PC-3 (cell line): Measurements from ENCODE around the gene ABCA12. TPM values are rescaled to one million over a fixed set of nuclear protein-coding genes. Genes with fewer than 3 reads are reported as not detected.

ENCODE experiments used
- ATAC-seq: fragments of 200-7000 bp; cut with Tn5 transposase; 2 replicates; pipeline ENCODE4 v1.9.1; 2020; ENCODE audit warnings: mild to moderate bottlenecking, moderate library complexity
- BruUV-seq: library from RNA; stranded (reverse); fragments of 400-500 nt; replicated peaks from 2 replicates; lab custom pipeline; 2021; lab: Mats Ljungman, UMichigan
- CTCF ChIA-PET: fragments of 300-600 bp; sonication (Branson Sonifier 250); formaldehyde crosslinking; loops from one replicate; lab custom pipeline; 2022; ENCODE audit warnings: antibody characterized with exemption; lab: Charles Lee
- POLR2A ChIA-PET: fragments of 300-600 bp; sonication (Branson Sonifier 250); formaldehyde crosslinking; loops from one replicate; lab custom pipeline; 2022; ENCODE audit warnings: antibody characterized with exemption; ENCODE audit not compliant: unreplicated experiment; lab: Charles Lee
- DNase-seq: peaks from one replicate; pipeline ENCODE4 v3.0.0-alpha.2; 2015
- H2AFZ ChIP-seq: fragments of 300-600 bp; sonication (generic); 2 replicates; pipeline ENCODE4 v1.6.0; 2016; ENCODE audit warnings: antibody characterized with exemption, low read length
- H3F3A ChIP-seq: fragments of 300-600 bp; sonication (generic); one replicate; pipeline ENCODE4 v1.6.0; 2017; ENCODE audit warnings: antibody characterized with exemption, low read length, control low read depth, mild to moderate bottlenecking; ENCODE audit not compliant: unreplicated experiment
- H3K27ac ChIP-seq: fragments of 300-600 bp; sonication (generic); 2 replicates; pipeline ENCODE4 v1.5.1; 2016; ENCODE audit warnings: mild to moderate bottlenecking, low read length
- H3K27me3 ChIP-seq: fragments of 300-600 bp; sonication (generic); 2 replicates; pipeline ENCODE4 v1.6.1; 2016; ENCODE audit warnings: low read length, mixed read lengths
- H3K36me3 ChIP-seq: fragments of 300-600 bp; sonication (generic); 2 replicates; pipeline ENCODE4 v1.6.1; 2016; ENCODE audit warnings: low read depth, mixed run types, low read length, mixed read lengths
- H3K4me1 ChIP-seq: fragments of 300-600 bp; sonication (generic); 2 replicates; pipeline ENCODE4 v1.5.1; 2016; ENCODE audit warnings: low read length; ENCODE audit not compliant: insufficient read depth
- H3K4me2 ChIP-seq: fragments of 300-600 bp; sonication (generic); 2 replicates; pipeline ENCODE4 v1.6.0; 2016; ENCODE audit warnings: low read length
- H3K4me3 ChIP-seq: fragments of 300-600 bp; sonication (generic); 2 replicates; pipeline ENCODE4 v1.5.1; 2016; ENCODE audit warnings: mild to moderate bottlenecking, low read length, mixed read lengths
- H3K79me2 ChIP-seq: fragments of 300-600 bp; sonication (generic); 2 replicates; pipeline ENCODE4 v1.6.1; 2017; ENCODE audit warnings: low read length, mixed read lengths
- H3K9ac ChIP-seq: fragments of 300-600 bp; sonication (generic); 2 replicates; pipeline ENCODE4 v1.6.0; 2016; ENCODE audit warnings: mild to moderate bottlenecking, low read length
- H3K9me2 ChIP-seq: fragments of 300-600 bp; sonication (generic); replicated peaks from 2 replicates; pipeline ENCODE4 v1.6.1; 2016; ENCODE audit warnings: mixed run types, low read length, mixed read lengths
- H3K9me3 ChIP-seq: fragments of 300-600 bp; sonication (generic); 2 replicates; pipeline ENCODE4 v1.6.1; 2016; ENCODE audit warnings: low read length, mixed read lengths
- H4K20me1 ChIP-seq: fragments of 300-600 bp; sonication (generic); 2 replicates; pipeline ENCODE4 v1.6.1; 2016; ENCODE audit warnings: low read length, mixed read lengths
- CTCF ChIP-seq: fragments of 300-600 bp; sonication (generic); conservative IDR thresholded peaks from 2 replicates; pipeline ENCODE4 v1.5.1; 2017; ENCODE audit warnings: antibody characterized with exemption, low read depth, mild to moderate bottlenecking, low read length
- EZH2 ChIP-seq: fragments of 300-600 bp; sonication (generic); IDR thresholded peaks from one replicate; pipeline ENCODE4 v1.6.1; 2017; ENCODE audit warnings: antibody characterized with exemption, mild to moderate bottlenecking, low read length; ENCODE audit not compliant: unreplicated experiment
- EZH2phosphoT487 ChIP-seq: fragments of 300-600 bp; sonication (generic); IDR thresholded peaks from 2 replicates; pipeline ENCODE4 v1.6.1; 2018; ENCODE audit warnings: mild to moderate bottlenecking, antibody characterized with exemption, low read length, borderline replicate concordance
- intact Hi-C: fragments of 100-400 bp; cut with micrococcal nuclease; formaldehyde crosslinking; loops from 2 replicates; pipeline ENCODE4 v1.9.0; 2023
- total RNA-seq: library from RNA; depleted of rRNA; stranded (reverse); fragments of >200 nt; gene quantifications from 2 replicates; pipeline ENCODE4 v1.2.3, GENCODE V29; 2014

Gene ABCA12
- total RNA-seq, 1 experiment from 2014 or later, result not detected

- Histone ChIP-seq H4K20me1 (no peaks in the 10 kb centered on the region), H3K27me3 (no peaks in the 10 kb centered on the region), H3K9me2 (no peaks in the 10 kb centered on the region), H3K36me3 (no peaks in the 10 kb centered on the region), H3F3A (no peaks in the 10 kb centered on the region), H2AFZ (no peak overlapping the region), H3K4me2 (no peak overlapping the region), H3K4me3 (no peak overlapping the region), H3K9ac (no peak overlapping the region), H3K79me2 (no peaks in the 10 kb centered on the region), H3K9me3 (no peaks in the 10 kb centered on the region), H3K4me1 (no peaks in the 10 kb centered on the region), H3K27ac (no peak overlapping the region)
- DNase-seq (peak; percentile 13), ATAC-seq (0 out of 2 replicates have a peak, but pooled peaks have one; percentile 29)
- POLR2A ChIA-PET, result interaction anchor here (0.7 kb wide), 1 partner anchor 132 kb away, joined by 3 read pairs; no protein-coding TSS in a partner anchor
- no peak for TF ChIP-seq EZH2
- no peak for TF ChIP-seq CTCF
- TF ChIP-seq EZH2phosphoT487, result no peak
- intact Hi-C loops, result no loop called here
- CTCF ChIA-PET, result no interaction called here
- no TSS peak for BruUV-seq
These were observed 116.0 kb downstream of the ABCA12 start for GRCh38 chr2:215022418-215022817.

DNA sequence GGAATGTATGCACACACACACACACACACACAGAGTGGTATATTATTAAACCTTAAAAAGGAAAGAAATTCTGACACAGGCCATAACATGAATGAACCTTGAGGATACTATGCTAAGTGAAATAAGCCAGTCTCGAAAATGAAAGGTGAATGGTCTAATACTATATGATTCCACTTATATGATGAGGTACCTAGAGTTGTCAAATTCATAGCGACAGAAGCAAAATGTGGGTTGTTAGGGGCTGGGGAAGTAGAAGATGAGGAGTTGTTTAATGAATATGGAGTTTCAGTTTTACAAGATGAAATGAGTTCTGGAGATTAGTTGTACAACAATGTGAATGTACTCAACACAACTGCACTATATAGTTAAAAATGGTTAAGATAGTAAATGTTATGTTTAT is 118.1 kb downstream of the ABCA12 start:
- intact Hi-C loops, result no loop called here
- no peak overlapping the region for H3K27ac ChIP-seq
- no peaks in the 10 kb centered on the region for H3K79me2 ChIP-seq
- H3K27me3 ChIP-seq, result no peaks in the 10 kb centered on the region
- H4K20me1 ChIP-seq, result no peaks in the 10 kb centered on the region
- H3K9me2 ChIP-seq, result no peaks in the 10 kb centered on the region
- no peak for DNase-seq
- ATAC-seq, result no peak
- H3K4me2 ChIP-seq, result no peak overlapping the region
- no peak overlapping the region for H3K4me3 ChIP-seq
- no peaks in the 10 kb centered on the region for H3K4me1 ChIP-seq
- TF ChIP-seq CTCF, result no peak
- TF ChIP-seq EZH2phosphoT487, result no peak
- no peak for TF ChIP-seq EZH2
- no peaks in the 10 kb centered on the region for H3K9me3 ChIP-seq
- H3K9ac ChIP-seq, result no peak overlapping the region
- H3K36me3 ChIP-seq, result no peaks in the 10 kb centered on the region
- CTCF ChIA-PET, result no interaction called here
- POLR2A ChIA-PET, result no interaction called here
- H3F3A ChIP-seq, result no peaks in the 10 kb centered on the region
- no peak overlapping the region for H2AFZ ChIP-seq
- no TSS peak for BruUV-seq

DNA sequence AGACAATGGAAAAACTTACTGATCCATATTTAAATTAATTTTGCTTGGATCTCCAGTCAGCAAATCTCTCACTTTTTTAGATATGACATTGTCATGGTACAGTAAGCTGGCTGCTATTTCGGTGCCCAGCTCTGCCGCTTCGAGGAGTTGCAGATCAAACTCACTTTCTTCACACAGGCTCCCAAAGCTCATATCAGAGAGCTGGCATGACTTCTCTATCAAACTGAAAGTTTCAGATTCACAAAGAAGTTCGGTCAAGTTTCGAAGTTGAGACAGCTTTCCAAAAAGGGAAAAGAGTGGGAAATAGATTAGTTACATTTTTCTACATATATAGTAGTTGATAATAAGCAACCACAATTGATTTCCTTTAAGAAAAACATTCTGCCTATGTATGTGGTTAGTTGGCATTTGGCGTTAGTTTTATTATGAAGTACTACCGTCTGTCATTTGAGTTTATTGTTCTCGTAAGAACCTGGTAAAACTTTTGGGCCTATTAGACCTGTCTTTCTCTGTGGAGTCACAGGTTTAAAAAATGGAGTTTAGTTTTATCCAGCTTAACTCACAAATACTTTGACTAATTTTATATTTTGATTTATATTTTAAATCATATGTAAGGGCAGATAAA is 118.8 kb downstream of the ABCA12 start:
- ATAC-seq (no peak), DNase-seq (no peak)
- no peaks in the 10 kb centered on the region for H3K79me2 ChIP-seq
- ChIA-PET CTCF (no interaction called here), POLR2A (no interaction called here)
- no peaks in the 10 kb centered on the region for H3K36me3 ChIP-seq
- no peak for TF ChIP-seq EZH2phosphoT487
- TF ChIP-seq CTCF, result no peak
- TF ChIP-seq EZH2, result no peak
- no peaks in the 10 kb centered on the region for H3K9me2 ChIP-seq
- H3K27me3 ChIP-seq, result no peaks in the 10 kb centered on the region
- H3K9me3 ChIP-seq, result no peaks in the 10 kb centered on the region
- no peak overlapping the region for H3K9ac ChIP-seq
- no peak overlapping the region for H3K4me2 ChIP-seq
- no TSS peak for BruUV-seq
- H3K27ac ChIP-seq, result no peak overlapping the region
- no peak overlapping the region for H3K4me3 ChIP-seq
- intact Hi-C loops, result no loop called here
- no peaks in the 10 kb centered on the region for H4K20me1 ChIP-seq
- H3K4me1 ChIP-seq, result no peaks in the 10 kb centered on the region
- no peak overlapping the region for H2AFZ ChIP-seq
- H3F3A ChIP-seq, result no peaks in the 10 kb centered on the region
